GM10847 (cell line): Measurements from ENCODE around the gene ALLC.
A peak's percentile ranks its signal among the peaks of the same experiment; 100 is the strongest.

Source experiments
- POLR2A ChIP-seq: IDR thresholded peaks from 2 replicates; pipeline ENCODE4 v1.6.1; 2011; ENCODE audit not compliant: insufficient read length; ENCODE audit errors: extremely low read depth

The ALLC gene

GRCh38 chr2:3647246-3647645, 10.8 kb upstream of the ALLC start:
- TF ChIP-seq POLR2A, result no peak

GRCh38 chr2:3647831-3648651, 10.0 kb upstream of the ALLC start:
- no peak for TF ChIP-seq POLR2A

GRCh38 chr2:3648652-3649177, 9.3 kb upstream of the ALLC start:
- no peak for TF ChIP-seq POLR2A

- TF ChIP-seq POLR2A, result no peak
These were observed 8.4 kb upstream of the ALLC start for GRCh38 chr2:3649581-3649980.

- no peak for TF ChIP-seq POLR2A
These were observed 7.7 kb upstream of the ALLC start for GRCh38 chr2:3650140-3650920.

- TF ChIP-seq POLR2A, result peak; percentile 17
These were observed 6.0 kb upstream of the ALLC start for GRCh38 chr2:3651691-3652648.

GRCh38 chr2:3652896-3653625, 4.9 kb upstream of the ALLC start:
- TF ChIP-seq POLR2A, result no peak

- TF ChIP-seq POLR2A, result no peak
These were observed 4.0 kb upstream of the ALLC start for GRCh38 chr2:3654011-3654410.

- TF ChIP-seq POLR2A, result no peak
These were observed 3.3 kb upstream of the ALLC start for GRCh38 chr2:3654531-3655225.

- TF ChIP-seq POLR2A, result no peak
These were observed 1.9 kb upstream of the ALLC start for GRCh38 chr2:3655871-3656761.

- no peak for TF ChIP-seq POLR2A
These were observed 958 bp upstream of the ALLC start for GRCh38 chr2:3656762-3657721.
